ENCODE results near the gene REP15.
A peak's percentile ranks its signal among the peaks of the same experiment; 100 is the strongest.
"Not testable (repeated sequence)": the region's sequence is repeated elsewhere in the genome, so short reads cannot be mapped to it uniquely, and the experiment has no call there.

REP15 gene, protein sequence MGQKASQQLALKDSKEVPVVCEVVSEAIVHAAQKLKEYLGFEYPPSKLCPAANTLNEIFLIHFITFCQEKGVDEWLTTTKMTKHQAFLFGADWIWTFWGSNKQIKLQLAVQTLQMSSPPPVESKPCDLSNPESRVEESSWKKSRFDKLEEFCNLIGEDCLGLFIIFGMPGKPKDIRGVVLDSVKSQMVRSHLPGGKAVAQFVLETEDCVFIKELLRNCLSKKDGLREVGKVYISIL

DNA sequence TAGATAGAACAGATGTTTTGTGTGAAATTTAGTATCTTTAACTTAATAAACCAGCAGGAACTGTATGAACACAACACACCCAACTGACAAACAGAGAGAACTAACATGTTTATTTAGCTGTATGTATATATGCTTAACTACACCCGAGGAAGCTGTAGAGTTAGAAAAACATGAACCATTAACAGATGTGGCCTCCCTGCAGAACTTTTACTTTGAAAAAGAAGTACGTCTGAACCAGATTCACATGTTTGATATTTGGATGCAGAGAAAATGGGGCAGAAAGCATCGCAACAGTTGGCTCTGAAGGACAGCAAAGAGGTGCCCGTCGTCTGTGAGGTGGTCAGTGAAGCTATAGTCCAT lies at the start of gene REP15:
Gene REP15, plus strand, starts transcription at position 155 of the 360 bp plus-strand sequence. Its CDS starts 116 bp downstream, at position 271.
- H3K4me3 ChIP-seq (ENCODE audit: low read depth, low read length): no peak within 1 kb of the TSS
- no peak for DNase-seq (ENCODE audit: low read depth)
- TF ChIP-seq, protein P1, sequence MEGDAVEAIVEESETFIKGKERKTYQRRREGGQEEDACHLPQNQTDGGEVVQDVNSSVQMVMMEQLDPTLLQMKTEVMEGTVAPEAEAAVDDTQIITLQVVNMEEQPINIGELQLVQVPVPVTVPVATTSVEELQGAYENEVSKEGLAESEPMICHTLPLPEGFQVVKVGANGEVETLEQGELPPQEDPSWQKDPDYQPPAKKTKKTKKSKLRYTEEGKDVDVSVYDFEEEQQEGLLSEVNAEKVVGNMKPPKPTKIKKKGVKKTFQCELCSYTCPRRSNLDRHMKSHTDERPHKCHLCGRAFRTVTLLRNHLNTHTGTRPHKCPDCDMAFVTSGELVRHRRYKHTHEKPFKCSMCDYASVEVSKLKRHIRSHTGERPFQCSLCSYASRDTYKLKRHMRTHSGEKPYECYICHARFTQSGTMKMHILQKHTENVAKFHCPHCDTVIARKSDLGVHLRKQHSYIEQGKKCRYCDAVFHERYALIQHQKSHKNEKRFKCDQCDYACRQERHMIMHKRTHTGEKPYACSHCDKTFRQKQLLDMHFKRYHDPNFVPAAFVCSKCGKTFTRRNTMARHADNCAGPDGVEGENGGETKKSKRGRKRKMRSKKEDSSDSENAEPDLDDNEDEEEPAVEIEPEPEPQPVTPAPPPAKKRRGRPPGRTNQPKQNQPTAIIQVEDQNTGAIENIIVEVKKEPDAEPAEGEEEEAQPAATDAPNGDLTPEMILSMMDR (IDR thresholded peaks at IDR 0.05; ENCODE audit: insufficient read depth, low read depth, low read length, missing control alignments): no peak

DNA sequence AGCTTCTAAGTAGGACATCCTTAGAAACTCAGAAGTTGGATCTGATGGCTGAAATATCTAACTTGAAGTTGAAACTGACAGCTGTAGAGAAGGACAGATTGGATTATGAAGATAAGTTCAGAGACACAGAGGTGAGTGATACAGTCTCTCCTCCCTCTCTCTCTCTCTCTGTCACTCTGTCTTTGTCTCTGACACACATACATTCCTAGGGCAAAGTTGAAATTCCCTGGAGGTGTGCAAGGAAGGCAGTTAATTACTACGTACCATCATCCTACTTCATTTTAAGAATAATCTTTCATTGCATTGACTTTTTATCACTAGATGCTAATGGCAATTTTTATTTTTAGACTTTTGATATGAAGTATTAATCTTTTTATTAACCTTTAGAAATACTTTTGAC lies 46.2 kb upstream of the REP15 start:
- no peak for DNase-seq (ENCODE audit: low read depth)
- TF ChIP-seq, protein P1 (IDR thresholded peaks at IDR 0.05; ENCODE audit: insufficient read depth, low read depth, low read length, missing control alignments): no peak
- no peak overlapping the region for H3K4me3 ChIP-seq (ENCODE audit: low read depth, low read length)

GRCh38 chr12:27651201-27651600 lies 45.0 kb upstream of the REP15 start:
- TF ChIP-seq, protein P1 (IDR thresholded peaks at IDR 0.05; ENCODE audit: insufficient read depth, low read depth, low read length, missing control alignments): no peak
- H3K4me3 ChIP-seq (ENCODE audit: low read depth, low read length): no peak overlapping the region
- DNase-seq (ENCODE audit: low read depth): no peak

- TF ChIP-seq, protein P1 (IDR thresholded peaks at IDR 0.05; ENCODE audit: insufficient read depth, low read depth, low read length, missing control alignments): peak; percentile 78
- H3K4me3 ChIP-seq (ENCODE audit: low read depth, low read length): no peak overlapping the region
- DNase-seq (ENCODE audit: low read depth): peak; percentile 68
Observed at GRCh38 chr12:27652174-27652763, 44.0 kb upstream of the REP15 start.

DNA sequence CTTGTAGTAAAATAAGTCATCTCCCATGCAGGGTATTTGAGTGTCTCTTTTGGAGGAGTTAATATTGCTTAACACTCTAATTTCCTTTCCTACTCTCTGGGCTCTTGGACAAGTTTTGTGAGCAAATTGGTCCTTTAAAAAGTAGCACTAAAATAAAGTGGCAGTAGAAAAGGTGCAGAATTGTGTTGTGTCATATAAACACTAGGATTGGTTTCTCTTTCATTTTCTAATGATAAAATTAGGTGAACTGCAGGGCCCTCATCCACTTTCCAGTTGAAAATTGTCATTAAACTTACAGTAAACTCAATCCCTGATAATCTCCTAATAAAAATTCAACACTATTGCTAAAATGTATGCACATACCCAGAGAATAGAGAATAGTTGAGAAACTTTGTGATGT lies 42.6 kb upstream of the REP15 start:
- no peak for DNase-seq (ENCODE audit: low read depth)
- H3K4me3 ChIP-seq (ENCODE audit: low read depth, low read length): no peak overlapping the region
- TF ChIP-seq, protein P1 (IDR thresholded peaks at IDR 0.05; ENCODE audit: insufficient read depth, low read depth, low read length, missing control alignments): no peak

- H3K4me3 ChIP-seq (ENCODE audit: low read depth, low read length); DNase-seq (ENCODE audit: low read depth): not testable (repeated sequence)
Observed at GRCh38 chr12:27655476-27655875, 40.8 kb upstream of the REP15 start.

DNA sequence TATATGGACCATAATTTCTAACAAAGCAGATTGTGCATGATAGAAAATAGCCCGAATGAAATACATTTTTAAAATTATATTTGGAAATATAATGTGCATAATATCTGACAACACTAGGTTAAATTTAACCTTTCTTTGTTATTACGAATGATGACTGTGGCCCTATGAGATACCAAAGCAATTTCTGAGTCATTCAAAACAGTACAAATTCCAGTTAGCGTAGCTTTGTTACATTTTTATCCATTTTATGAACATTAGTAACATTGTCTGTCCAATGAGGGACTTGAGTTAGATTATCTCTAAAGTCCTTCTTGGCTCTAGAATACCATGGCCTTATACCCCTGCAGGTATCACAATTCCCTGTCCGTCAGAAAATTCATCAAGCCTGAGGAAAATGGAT lies 39.0 kb upstream of the REP15 start:
- TF ChIP-seq, protein P1 (IDR thresholded peaks at IDR 0.05; ENCODE audit: insufficient read depth, low read depth, low read length, missing control alignments): no peak
- no peak overlapping the region for H3K4me3 ChIP-seq (ENCODE audit: low read depth, low read length)
- DNase-seq (ENCODE audit: low read depth): no peak

All from GM12865 (cell line).